Thymus (tissue), 11 donors: ENCODE results near the gene SOX8. TPM values are rescaled to one million over a fixed set of nuclear protein-coding genes. Genes with fewer than 3 reads are reported as not detected.

ENCODE experiments used
- DNase-seq, 9 donors: peaks; one replicate each; pipeline ENCODE4 v3.0.0-alpha.2; 2013; ENCODE audit warnings: low spot score in 9 of 9, low read depth in 6 of 9, missing footprints in 1 of 9
- H3K27ac ChIP-seq, 2 donors: one replicate each; pipeline ENCODE4 v1.5.1; 2013; ENCODE audit warnings: control low read depth in 1 of 2, low read depth in 1 of 2, low read length in 1 of 2, mild to moderate bottlenecking in 1 of 2, moderate library complexity in 1 of 2
- H3K27me3 ChIP-seq, 2 donors: one replicate each; pipeline ENCODE4 v1.5.1; 2013; ENCODE audit warnings: low read length in 1 of 2; ENCODE audit not compliant: control insufficient read depth in 2 of 2, insufficient read depth in 1 of 2
- H3K36me3 ChIP-seq, 2 donors: one replicate each; pipeline ENCODE4 v1.5.1; 2013; ENCODE audit warnings: low read length in 1 of 2, mild to moderate bottlenecking in 1 of 2, moderate library complexity in 1 of 2; ENCODE audit not compliant: control insufficient read depth in 2 of 2, insufficient read depth in 2 of 2
- H3K4me1 ChIP-seq, 2 donors: one replicate each; pipeline ENCODE4 v1.5.1; 2013; ENCODE audit warnings: low read length in 2 of 2; ENCODE audit not compliant: control insufficient read depth in 2 of 2, insufficient read depth in 2 of 2
- H3K4me3 ChIP-seq, 2 donors: one replicate each; pipeline ENCODE4 v1.5.1; 2013; ENCODE audit warnings: low read length in 2 of 2, control low read depth in 1 of 2, mild to moderate bottlenecking in 1 of 2
- H3K9me3 ChIP-seq, 2 donors: one replicate each; pipeline ENCODE4 v1.5.1; 2013; ENCODE audit warnings: low read length in 1 of 2, mild to moderate bottlenecking in 1 of 2; ENCODE audit not compliant: control insufficient read depth in 2 of 2, insufficient read depth in 1 of 2
- WGBS: extraction: QIAGEN DNeasy Blood & Tissue Kit; methylation state at CpG from one replicate; pipeline ENCODE4 v1.1.7; 2013; 5-methylcytosine and 5-hydroxymethylcytosine counted together
- polyA plus RNA-seq: library from polyadenylated mRNA; stranded (reverse); fragments of 200-250 nt; gene quantifications from one replicate; pipeline ENCODE4 v1.2.3, GENCODE V29; 2013
- total RNA-seq: library from RNA; stranded (reverse); fragments of 120-200 nt; gene quantifications from one replicate; pipeline ENCODE4 v1.2.4, GENCODE V29; 2013
- donor health status: healthy.

SOX8 gene
- total and polyA plus RNA-seq, 2 donors = 1.3 to 2.1 TPM

- H3K27me3 ChIP-seq = peaks cover 10 to 51% of the 10 kb centered on the region in 2 donors
- no peak for DNase-seq
These were observed 6.3 kb downstream of the SOX8 start for GRCh38 chr16:987906-988305.

DNA sequence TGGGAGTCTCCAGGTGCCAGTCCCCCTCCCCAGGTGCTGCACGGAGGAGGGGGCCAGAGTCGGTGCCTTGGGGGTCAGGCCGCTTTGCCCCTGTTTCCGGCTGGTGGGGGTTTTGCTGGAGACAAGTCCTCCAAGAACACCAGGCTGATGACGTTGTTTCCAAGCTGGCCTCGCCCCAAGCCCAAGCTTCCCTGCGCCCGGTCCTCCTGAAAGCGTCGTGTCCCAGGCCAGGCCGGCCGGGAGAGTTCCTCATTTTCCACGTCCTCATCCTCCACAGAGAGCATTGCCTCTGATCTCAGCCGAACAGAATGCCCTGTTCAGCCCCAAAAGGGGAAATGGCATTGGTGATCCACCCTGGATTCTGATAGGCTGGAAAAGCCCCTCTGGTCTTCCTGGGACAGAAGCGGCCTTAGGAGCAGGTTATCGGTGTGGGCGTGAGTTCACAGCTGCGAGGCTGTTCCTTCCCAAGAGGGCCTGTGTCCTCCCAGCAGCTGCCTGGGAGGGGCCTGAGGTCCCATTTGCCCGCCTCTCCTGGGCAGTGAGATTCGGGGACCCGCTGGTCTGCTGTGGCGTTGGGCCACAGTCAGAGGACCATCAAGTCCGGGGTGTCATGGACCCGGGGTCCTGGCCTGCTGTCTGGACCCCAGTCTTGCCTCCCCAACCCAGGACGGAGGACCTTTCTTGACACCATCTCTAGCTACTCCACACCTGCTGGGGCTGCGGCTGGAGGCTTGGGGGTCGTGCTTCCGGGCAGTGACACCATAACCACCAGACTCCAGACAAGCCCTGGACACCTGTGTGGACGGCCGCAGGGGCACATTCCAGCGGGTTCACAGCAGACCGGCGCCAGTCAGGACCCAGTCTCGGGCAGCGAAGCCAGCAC is 7.1 kb downstream of the SOX8 start:
- 75% methylated on average over 35 of the region's 35 CpGs for WGBS
- Histone ChIP-seq H3K27ac (no peak overlapping the region), H3K4me1 (no peaks in the 10 kb centered on the region), H3K36me3 (no peaks in the 10 kb centered on the region), H3K9me3 (no peaks in the 10 kb centered on the region), H3K27me3 (peaks cover 2 to 42% of the 10 kb centered on the region in 2 donors), H3K4me3 (no peak overlapping the region)
- DNase-seq = no peak

More at GRCh38 chr16:987906-988305, 6.3 kb downstream of the SOX8 start:
- no peaks in the 10 kb centered on the region for H3K36me3 ChIP-seq
- H3K27ac ChIP-seq = no peak overlapping the region
- H3K4me3 ChIP-seq = no peak overlapping the region
- 96% methylated on average over 17 of the region's 17 CpGs for WGBS
- no peaks in the 10 kb centered on the region for H3K9me3 ChIP-seq
- no peaks in the 10 kb centered on the region for H3K4me1 ChIP-seq

DNA sequence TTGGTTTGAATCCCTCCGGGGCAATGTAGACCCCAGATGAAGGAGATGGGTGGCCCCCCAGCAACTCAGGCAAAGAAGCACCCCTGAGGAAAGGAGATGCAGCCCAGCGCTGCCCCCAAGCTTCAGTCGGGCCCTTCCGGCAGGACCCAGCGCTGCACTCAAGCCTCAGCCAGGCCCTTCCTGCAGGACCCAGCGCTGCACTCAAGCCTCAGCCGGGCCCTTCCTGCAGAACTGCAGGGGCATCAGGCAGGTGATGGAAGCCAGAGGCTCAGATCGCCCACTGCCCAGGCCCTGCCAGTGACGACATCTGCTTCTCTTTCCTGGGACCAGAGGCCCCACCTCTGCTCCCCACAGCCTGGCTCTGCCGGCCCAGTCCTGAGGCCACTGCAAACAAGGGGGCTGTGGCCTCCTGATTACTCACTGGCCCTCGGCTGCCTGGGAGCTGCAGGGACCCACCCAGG is 7.8 kb downstream of the SOX8 start:
- DNase-seq = no peak
- WGBS = 89% methylated on average over 11 of the region's 11 CpGs

DNA sequence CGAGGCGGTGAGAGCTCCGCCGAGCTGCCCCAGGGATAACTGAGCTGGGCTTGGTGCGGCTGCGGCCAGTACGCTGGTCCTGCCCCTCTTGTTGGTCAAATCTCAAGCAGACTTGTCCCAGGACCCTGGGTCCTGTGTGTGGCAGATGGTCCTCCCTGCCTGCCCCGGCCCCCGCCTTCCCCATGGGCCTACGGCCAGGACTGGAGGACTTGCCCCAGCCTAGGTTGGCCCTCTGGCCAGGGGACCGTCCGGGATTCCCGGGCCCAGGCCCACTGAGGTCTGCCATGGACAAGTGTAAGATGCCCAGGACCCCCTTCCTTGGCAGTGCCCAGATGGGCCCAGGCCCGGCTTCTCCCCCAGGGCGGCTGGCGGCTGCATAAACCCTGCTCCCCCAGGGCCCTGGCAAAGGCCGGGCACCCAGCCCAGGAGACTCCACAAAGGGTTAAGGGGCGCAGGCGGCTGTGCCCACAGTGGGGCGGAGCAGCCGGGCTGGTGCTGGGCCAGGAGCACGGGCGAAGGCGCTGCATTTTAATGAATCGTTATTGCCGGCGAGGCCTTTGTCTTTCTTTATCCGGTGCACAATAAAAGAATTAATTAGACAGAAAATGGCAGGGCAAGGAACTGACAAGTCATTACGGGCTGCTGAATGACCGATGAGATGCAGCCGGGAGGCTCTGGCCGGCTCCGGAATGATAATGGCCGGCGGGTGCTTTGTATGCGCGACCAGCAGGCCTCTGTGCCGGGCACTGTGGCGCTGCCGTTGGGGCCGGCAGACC is 9.1 kb downstream of the SOX8 start:
- H3K4me3 ChIP-seq = no peak overlapping the region
- WGBS = 92% methylated on average over 41 of the region's 41 CpGs
- H3K27ac ChIP-seq = no peak overlapping the region
- H3K36me3 ChIP-seq = no peaks in the 10 kb centered on the region
- H3K27me3 ChIP-seq = peaks cover 0 to 26% of the 10 kb centered on the region in 2 donors
- H3K9me3 ChIP-seq = peaks cover 5 to 9% of the 10 kb centered on the region in 2 donors
- no peaks in the 10 kb centered on the region for H3K4me1 ChIP-seq
- no peak for DNase-seq

More for the DNA sequence above, 7.8 kb downstream of the SOX8 start:
- Histone ChIP-seq H3K9me3 (no peaks in the 10 kb centered on the region), H3K4me3 (no peak overlapping the region), H3K27me3 (peaks cover 0 to 36% of the 10 kb centered on the region in 2 donors), H3K36me3 (no peaks in the 10 kb centered on the region), H3K4me1 (no peaks in the 10 kb centered on the region), H3K27ac (no peak overlapping the region)

DNA sequence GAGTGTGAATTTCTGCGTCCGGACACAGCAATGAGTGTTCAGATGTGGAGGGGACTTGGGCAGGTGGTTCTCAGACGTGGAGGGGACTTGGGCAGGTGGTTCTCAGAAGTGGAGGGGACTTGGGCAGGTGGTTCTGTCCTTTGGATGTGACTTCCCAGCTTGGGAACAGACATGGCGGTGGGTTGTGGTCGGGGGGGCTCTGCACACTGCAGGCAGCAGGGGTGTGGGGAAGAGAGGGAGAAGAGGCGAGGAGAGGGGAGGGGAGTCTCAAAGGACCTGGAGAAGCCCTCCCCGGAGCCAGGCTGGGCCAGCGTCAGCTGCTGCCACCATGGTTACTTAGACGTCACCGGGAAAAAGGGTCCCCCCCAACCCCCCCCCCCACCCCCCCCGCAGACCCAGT is 9.8 kb downstream of the SOX8 start:
- Histone ChIP-seq H3K36me3 (no peaks in the 10 kb centered on the region), H3K4me3 (no peak overlapping the region), H3K9me3 (peaks cover 5 to 15% of the 10 kb centered on the region in 2 donors), H3K27ac (no peak overlapping the region), H3K27me3 (peaks cover 0 to 25% of the 10 kb centered on the region in 2 donors), H3K4me1 (no peaks in the 10 kb centered on the region)
- WGBS = 92% methylated on average over 10 of the region's 11 CpGs
- no peak for DNase-seq

GRCh38 chr16:991773-992172 is 10.2 kb downstream of the SOX8 start:
- no peaks in the 10 kb centered on the region for H3K4me1 ChIP-seq
- 85% methylated on average over 9 of the region's 9 CpGs for WGBS
- H3K27ac ChIP-seq = no peak overlapping the region
- peaks cover 7 to 15% of the 10 kb centered on the region in 2 donors for H3K9me3 ChIP-seq
- no peak for DNase-seq
- H3K36me3 ChIP-seq = no peaks in the 10 kb centered on the region
- H3K27me3 ChIP-seq = peaks cover under 1 to 28% of the 10 kb centered on the region in 2 donors
- H3K4me3 ChIP-seq = no peak overlapping the region

GRCh38 chr16:993731-994130 is 12.2 kb downstream of the SOX8 start:
- Histone ChIP-seq H3K4me3 (no peak overlapping the region), H3K9me3 (peaks cover 7 to 15% of the 10 kb centered on the region in 2 donors), H3K36me3 (no peaks in the 10 kb centered on the region), H3K27me3 (peaks cover 14 to 36% of the 10 kb centered on the region in 2 donors), H3K27ac (no peak overlapping the region), H3K4me1 (peaks cover 0 to 2% of the 10 kb centered on the region in 2 donors)
- DNase-seq = no peak
- 91% methylated on average over 3 of the region's 3 CpGs for WGBS

DNA sequence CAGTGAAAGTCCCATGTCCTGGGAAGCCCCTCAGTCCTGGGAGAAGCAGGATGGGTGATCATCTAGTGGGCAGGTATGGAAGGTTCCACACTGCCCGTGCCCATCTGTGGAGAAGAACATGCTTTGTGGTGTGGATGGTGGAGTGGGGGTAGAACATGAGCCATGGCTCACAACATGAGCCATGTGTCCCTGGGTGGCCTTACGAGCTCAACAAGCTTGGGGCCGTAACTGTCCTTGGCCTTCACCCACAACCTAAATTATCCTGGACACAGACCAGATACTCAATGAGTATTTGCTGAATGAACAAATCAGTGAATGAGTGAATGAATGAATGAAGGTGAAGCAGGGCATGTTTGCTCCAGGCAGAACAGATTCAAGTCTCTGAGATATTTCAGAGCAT is 13.5 kb downstream of the SOX8 start:
- no peak overlapping the region for H3K4me3 ChIP-seq
- WGBS = 95% methylated on average over 3 of the region's 3 CpGs
- H3K36me3 ChIP-seq = no peaks in the 10 kb centered on the region
- H3K27me3 ChIP-seq = peaks cover 14 to 35% of the 10 kb centered on the region in 2 donors
- peaks cover 0 to 2% of the 10 kb centered on the region in 2 donors for H3K4me1 ChIP-seq
- DNase-seq = no peak
- peaks cover 7 to 15% of the 10 kb centered on the region in 2 donors for H3K9me3 ChIP-seq
- no peak overlapping the region for H3K27ac ChIP-seq

DNA sequence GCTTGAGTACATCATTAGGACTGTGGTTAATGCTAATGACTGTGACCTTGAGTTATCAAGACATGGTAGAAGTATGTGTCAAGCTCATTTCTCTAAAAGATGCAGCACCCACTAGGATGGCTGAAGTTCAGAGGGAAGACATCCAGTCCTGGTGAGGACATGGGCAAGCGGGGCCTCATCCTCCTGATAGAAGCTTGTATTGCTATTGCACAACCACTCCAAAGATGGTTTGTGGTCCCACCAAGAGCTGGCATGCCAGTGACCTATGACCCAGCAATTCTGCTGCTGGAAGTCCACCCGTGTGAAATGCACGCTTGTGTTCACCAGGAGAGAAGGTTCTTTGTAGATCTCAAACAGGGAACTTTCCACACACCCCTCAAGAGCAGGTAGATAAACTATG is 14.2 kb downstream of the SOX8 start:
- no peak for DNase-seq
- 96% methylated on average over 3 of the region's 3 CpGs for WGBS
- Histone ChIP-seq H3K4me3 (no peak overlapping the region), H3K9me3 (peaks cover 7 to 15% of the 10 kb centered on the region in 2 donors), H3K4me1 (peaks cover 0 to 2% of the 10 kb centered on the region in 2 donors), H3K27ac (no peak overlapping the region), H3K27me3 (peaks cover 14 to 35% of the 10 kb centered on the region in 2 donors), H3K36me3 (no peaks in the 10 kb centered on the region)
